ENCODE data around the gene LCN6.
"Not testable (repeated sequence)": the region's sequence is repeated elsewhere in the genome, so short reads cannot be mapped to it uniquely, and the experiment has no call there.

DNA sequence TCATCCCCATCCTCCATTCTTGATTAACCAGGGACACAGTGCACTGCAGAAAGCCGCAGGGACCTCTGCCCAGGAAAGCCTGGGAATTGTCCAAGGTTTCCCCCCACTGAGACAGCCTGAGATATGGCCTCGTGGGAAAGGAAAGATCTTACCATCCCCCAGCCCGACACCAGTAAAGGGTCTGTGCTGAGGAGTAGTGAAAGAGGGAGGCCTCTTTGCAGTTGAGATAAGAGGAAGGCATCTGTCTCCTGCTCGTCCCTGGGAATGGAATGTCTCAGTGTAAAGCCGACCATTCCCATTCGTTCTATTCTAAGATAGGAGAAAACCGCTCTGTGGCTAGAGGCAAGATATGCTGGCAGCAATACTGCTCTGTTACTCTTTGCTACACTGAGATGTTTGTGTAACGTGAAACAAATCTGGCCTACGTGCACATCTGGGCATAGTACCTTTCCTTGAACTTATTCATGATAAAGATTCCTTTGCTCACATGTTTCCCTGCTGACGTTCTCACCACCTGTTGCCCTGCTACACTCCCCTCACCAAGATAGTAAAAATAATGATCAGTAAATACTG lies 48.5 kb upstream of the LCN6 start:
- TF ChIP-seq, protein P1, sequence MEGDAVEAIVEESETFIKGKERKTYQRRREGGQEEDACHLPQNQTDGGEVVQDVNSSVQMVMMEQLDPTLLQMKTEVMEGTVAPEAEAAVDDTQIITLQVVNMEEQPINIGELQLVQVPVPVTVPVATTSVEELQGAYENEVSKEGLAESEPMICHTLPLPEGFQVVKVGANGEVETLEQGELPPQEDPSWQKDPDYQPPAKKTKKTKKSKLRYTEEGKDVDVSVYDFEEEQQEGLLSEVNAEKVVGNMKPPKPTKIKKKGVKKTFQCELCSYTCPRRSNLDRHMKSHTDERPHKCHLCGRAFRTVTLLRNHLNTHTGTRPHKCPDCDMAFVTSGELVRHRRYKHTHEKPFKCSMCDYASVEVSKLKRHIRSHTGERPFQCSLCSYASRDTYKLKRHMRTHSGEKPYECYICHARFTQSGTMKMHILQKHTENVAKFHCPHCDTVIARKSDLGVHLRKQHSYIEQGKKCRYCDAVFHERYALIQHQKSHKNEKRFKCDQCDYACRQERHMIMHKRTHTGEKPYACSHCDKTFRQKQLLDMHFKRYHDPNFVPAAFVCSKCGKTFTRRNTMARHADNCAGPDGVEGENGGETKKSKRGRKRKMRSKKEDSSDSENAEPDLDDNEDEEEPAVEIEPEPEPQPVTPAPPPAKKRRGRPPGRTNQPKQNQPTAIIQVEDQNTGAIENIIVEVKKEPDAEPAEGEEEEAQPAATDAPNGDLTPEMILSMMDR (IDR thresholded peaks at IDR 0.05; ENCODE audit: low read depth, low read length, poor library complexity, severe bottlenecking): not testable (repeated sequence)
- TF ChIP-seq EZH2phosphoT487 (IDR thresholded peaks at IDR 0.05; ENCODE audit: borderline replicate concordance, low read length): not testable (repeated sequence)
